Islet of Langerhans (tissue), 1 donor: Measurements from ENCODE around the gene LPAR1.

Experiments
- FAIRE-seq: peaks from one replicate; lab custom pipeline; 2011; peaks lifted over from hg19 to GRCh38; lab: Jason Lieb, UNC

Gene LPAR1

GRCh38 chr9:110951805-110952539 lies 86.3 kb downstream of the LPAR1 start:
- no peak for FAIRE-seq

- FAIRE-seq: no peak
Observed at GRCh38 chr9:110950041-110950645, 88.1 kb downstream of the LPAR1 start.

DNA sequence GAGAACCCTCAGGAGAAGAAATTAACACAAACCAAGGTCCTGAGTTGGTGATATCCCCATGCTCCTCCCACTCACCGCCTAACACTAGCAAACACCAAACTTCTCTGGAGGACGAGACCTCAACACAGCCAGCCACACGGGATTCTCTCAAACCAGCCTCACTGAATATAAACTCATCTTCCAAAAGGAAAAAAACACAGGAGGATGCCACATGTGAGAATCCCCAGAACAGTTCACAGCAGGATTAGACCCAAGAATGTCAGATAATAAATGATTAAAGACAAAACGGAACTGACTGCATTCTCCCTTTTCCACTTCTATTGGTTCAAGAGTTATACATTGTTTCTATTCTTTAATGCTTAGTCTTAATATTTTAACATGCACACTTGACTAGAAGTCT lies 89.2 kb downstream of the LPAR1 start:
- FAIRE-seq: no peak

- no peak for FAIRE-seq
Observed at GRCh38 chr9:110947491-110948044, 90.7 kb downstream of the LPAR1 start.

DNA sequence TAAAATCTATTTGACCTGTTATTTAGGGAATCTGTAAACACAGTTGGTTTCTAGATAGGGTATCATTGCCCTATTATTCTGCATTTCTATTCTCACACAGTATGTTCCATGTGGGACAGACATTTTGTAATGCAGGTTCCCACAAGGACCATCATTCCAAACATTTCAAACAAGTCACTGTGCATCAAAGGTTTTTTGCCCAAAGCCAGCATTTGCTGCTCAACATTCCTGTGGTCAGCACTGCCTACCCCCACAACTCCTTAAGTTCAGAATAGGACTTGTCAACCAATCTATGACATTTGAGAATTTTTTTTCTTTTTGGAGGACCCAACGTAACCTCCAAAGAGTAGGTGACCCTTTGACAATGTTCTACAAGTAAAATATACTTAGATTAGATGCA lies 95.7 kb downstream of the LPAR1 start:
- FAIRE-seq: no peak

- no peak for FAIRE-seq
Observed at GRCh38 chr9:110940951-110941557, 97.2 kb downstream of the LPAR1 start.

GRCh38 chr9:110939573-110939972 lies 98.7 kb downstream of the LPAR1 start:
- no peak for FAIRE-seq

DNA sequence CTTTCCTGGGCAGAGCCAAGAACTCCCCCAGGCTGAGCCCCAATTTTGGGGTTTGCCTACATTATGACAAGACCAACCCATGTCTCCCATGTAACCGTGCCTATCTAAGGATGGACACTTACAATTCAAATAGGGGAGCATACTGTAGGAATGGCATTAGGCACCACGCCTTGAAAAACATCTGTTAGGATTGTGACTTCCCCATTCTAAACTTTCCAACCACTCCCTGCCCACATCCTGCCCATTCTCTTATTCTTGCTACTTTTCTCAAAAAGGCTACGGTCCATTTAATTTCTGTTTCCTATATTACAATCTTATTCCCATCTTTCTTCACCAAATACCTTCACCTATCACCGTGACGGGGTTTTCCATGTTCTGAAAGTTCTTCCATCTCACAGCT lies 99.2 kb downstream of the LPAR1 start:
- FAIRE-seq: no peak

DNA sequence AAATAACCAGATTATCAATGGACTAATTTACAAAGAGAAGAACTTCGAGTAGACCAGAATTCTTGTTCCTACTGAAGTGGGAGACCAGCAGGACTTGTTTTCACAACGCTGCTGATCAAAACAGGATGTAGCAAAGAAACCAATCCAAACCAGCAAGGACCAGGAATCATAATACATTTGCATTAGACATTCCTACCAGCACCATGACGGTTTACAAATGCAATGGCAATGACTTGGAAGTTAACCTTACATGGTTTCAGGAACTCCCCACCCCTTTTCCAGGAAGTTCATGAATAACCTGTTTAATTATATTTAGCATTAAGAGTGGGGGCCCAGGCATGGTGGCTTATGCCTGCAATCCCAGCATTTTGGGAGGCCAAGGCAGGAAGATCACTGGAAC lies 100.0 kb downstream of the LPAR1 start:
- FAIRE-seq: no peak

- FAIRE-seq: no peak
Observed at GRCh38 chr9:110936719-110937452, 101.4 kb downstream of the LPAR1 start.

- FAIRE-seq: no peak
Observed at GRCh38 chr9:110936237-110936636, 102.0 kb downstream of the LPAR1 start.

DNA sequence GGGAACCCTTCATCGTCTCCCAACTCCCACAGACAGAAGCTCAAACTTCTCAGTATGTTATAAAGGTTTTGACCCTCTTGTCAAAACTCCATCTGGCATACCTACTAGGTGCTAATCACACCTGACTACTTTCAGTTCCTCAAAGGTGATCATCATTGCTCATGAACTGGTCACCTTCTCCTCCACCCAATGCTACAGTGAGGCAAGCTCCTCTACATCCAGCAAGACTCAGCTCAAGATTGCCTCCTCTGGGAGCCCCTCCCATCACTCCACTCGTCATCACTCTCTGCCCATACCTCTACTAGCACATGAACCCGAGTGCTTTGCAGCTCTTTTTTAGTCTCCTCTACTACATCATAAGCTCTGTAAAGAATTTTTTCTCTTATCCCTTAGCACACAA lies 102.4 kb downstream of the LPAR1 start:
- no peak for FAIRE-seq

DNA sequence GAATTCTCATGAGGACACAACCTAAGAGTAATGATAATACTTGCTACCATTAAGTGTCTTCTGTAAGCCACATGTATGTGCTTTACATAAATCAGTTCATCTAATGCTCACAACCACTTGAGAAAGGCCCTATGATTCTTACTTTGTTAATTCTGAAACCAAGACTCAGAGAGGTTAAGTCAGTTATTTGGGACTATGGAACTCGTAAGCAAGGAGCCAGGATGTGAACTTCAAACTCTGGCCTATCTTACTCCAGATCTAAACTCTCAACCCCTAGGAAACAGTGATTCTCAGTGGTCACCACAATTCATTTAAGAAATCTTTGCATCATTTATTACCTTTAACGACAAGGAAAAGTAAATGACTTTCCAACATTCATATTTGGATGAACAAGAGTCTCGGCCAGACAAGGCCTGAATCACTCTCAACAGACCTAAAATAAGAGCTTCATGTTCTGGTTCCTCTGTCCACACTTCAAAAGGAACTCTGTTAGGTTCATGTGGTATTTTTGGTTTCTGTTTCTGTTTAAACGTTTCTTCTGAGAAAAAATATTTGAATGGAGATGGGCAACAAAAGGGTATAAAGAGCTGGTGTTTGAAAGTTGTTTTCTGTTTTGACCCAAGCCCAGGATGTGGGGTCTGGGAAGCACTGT lies 104.8 kb downstream of the LPAR1 start:
- no peak for FAIRE-seq

DNA sequence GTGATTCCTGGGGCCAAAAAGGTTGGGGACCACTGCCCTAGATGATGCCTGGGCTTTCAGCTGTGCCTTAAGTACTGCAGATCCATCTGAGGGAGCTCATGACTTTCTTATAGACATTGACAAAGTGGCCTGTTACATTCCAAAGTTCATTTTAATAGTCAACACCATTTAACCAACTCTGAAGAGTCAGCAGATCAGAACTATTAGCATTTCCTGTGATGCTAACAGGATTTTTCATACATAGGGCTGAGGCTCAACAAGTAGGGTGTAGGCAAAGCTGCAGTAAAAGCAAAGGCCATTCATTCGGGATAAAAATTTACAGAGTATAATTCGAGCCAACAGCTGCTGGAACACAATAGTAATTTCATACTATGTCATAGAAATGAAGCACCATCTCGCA lies 105.4 kb downstream of the LPAR1 start:
- FAIRE-seq: no peak

DNA sequence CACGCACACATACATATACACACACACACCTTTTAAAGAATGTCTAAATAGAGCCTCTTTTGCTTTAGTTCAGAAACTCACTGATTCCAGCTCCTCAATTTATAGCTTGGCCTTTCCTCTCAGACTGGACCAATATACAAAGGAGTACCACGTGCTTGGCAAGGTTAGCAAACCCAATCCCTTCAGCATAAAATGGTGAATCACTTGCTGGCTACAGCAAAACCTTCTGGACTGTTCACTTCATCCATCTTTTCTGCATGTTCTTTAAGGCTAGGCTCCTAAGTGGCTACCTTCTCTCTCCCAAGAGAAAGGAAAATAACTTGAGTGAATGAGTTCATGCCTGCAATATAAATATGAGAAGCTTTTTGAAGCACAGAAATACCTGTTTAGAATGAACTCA lies 109.7 kb downstream of the LPAR1 start:
- FAIRE-seq: no peak

DNA sequence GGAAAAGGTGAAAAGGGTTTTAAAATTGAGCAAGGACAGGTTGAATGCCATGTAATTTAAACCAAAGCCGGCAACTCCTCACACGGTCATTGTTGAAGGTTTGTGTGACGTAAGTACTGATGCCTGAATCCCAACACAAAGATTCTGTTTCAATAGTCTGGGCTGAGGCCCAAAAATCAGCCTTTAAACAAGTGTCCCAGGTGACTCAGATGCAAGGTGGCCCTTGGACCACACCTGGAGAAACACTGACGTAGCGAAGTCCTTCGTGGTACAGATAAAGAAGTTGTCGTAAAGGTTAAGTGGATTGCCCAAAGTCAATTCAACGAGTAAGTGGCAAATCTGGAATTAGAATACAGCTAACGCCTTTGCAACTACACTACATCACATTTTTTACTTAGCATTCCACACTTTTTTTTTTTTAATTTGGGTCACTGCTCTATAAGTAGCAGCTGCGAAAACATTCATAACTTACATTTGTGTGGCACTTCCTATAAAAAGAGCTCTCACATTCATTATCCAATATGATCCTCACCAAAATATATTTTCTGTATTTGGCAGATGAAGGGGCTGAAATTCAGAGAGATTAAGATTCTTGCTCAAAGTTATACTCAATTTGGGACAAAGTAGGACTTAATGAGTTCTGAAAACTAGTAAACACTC lies 111.3 kb downstream of the LPAR1 start:
- FAIRE-seq: no peak

- FAIRE-seq: no peak
Observed at GRCh38 chr9:110923601-110924000, 114.7 kb downstream of the LPAR1 start.

DNA sequence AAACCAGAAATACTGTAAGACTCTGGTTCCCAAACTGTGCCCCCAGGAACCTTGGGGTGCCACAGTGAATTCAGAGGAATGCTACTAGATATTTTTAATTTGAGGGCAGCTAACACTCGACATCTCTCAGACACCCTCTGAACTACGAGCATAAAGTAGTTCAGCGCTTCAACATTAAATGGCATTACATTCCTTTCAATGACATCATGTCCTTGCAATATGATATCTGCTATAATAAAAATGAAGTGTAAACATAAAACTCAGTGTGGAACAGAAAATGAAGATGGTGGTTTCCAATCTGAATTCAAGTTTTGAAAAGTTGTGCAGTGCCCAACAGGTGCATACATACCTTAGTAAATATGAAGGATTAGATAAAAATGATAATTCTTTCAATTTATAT lies 116.1 kb downstream of the LPAR1 start:
- no peak for FAIRE-seq

DNA sequence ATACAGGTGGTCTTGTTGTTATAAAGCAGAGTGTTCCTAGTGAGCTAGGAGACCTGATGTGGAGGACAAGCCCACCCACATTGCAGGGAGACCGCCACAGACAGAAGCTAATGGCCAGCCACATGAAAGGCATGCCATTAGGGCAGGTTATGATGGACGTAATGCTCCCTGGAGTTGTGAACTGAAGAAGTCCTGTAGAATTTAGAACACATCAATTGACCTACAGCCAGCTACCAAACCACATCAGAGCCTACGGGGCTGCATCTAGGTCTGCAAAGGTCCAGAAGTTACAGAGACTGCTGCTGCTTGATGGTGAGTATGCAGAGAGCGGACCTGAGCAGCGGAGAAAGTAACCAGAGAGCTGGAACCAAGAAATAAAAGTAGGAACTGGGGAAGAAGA lies 116.6 kb downstream of the LPAR1 start:
- FAIRE-seq: no peak

- FAIRE-seq: no peak
Observed at GRCh38 chr9:110919609-110920008, 118.7 kb downstream of the LPAR1 start.

GRCh38 chr9:110919050-110919435 lies 119.2 kb downstream of the LPAR1 start:
- no peak for FAIRE-seq
